ENCODE results near the gene KDM4B. TPM values are rescaled to one million over a fixed set of nuclear protein-coding genes. Genes with fewer than 3 reads are reported as not detected.

The KDM4B gene
- total and polyA plus RNA-seq, 2 of the 8 experiments (the other 6 are each of a cell fraction or from before 2014, with no cell fraction given), result 12.0 to 31.9 TPM

GRCh38 chr19:5041913-5042187 lies 72.9 kb downstream of the KDM4B start:
- H3K79me2 ChIP-seq (ENCODE audit: control insufficient read depth in 1 of 2, insufficient read depth in 2 of 2, low read length in 2 of 2), result peaks cover 0 to 6% of the 10 kb centered on the region in 2 experiments; a peak in 1 of 4 replicates
- H2BK20ac ChIP-seq (ENCODE audit: low read length), result no peak overlapping the region
- no peaks in the 10 kb centered on the region for H3K23me2 ChIP-seq (ENCODE audit: low read depth, low read length)
- no peak overlapping the region for H3K18ac ChIP-seq (ENCODE audit: extremely low read depth, low read length)
- no peak overlapping the region for H2BK15ac ChIP-seq (ENCODE audit: low read length)
- no peak overlapping the region for H3K4me3 ChIP-seq (ENCODE audit: extremely low read depth in 1 of 4, insufficient read depth in 2 of 4, low read depth in 3 of 4, low read length in 4 of 4)
- DNase-seq (ENCODE audit: low read depth in 1 of 2, low spot score in 2 of 2) (no peak), FAIRE-seq (no peak)
- H2AFZ ChIP-seq (ENCODE audit: low read length), result no peak overlapping the region
- no peak overlapping the region for H2BK12ac ChIP-seq (ENCODE audit: low read depth, low read length)
- H3K9ac ChIP-seq (replicated peaks in 1 of 4; ENCODE audit: extremely low read depth in 1 of 4, low read depth in 3 of 4, low read length in 3 of 4), result no peak overlapping the region
- H3K4me2 ChIP-seq (ENCODE audit: insufficient read depth in 1 of 2, low read depth in 2 of 2, low read length in 2 of 2), result no peak overlapping the region
- 95% methylated on average over 11 of the region's 11 CpGs; no CpG with 5 or more reads in 1 of the 2 experiments for WGBS, 2 experiments (ENCODE audit: extremely low coverage in 1 of 2, insufficient coverage in 1 of 2, insufficient read length in 1 of 2, insufficient replicate concordance in 2 of 2, low coverage in 1 of 2, low lambda C conversion rate in 2 of 2, missing lambda C conversion rate in 1 of 2)
- ChIA-PET POLR2A (ENCODE audit: partially characterized antibody) (no interaction called here), CTCF (ENCODE audit: partially characterized antibody) (interaction anchor here (1.1 to 2.0 kb wide), 5 partner anchors 11 to 90 kb away, joined by 3 to 7 read pairs (median 4); no protein-coding TSS in a partner anchor)
- peaks cover 2 to 13% of the 10 kb centered on the region in 2 experiments for H4K20me1 ChIP-seq (replicated peaks in 1 of 2; ENCODE audit: control insufficient read depth in 1 of 2, insufficient read depth in 2 of 2, low read length in 2 of 2)
- no peaks in the 10 kb centered on the region for H3K27me3 ChIP-seq (replicated peaks in 1 of 4; ENCODE audit: control insufficient read depth in 3 of 4, extremely low read depth in 1 of 4, insufficient read depth in 3 of 4, low read length in 3 of 4)
- no peak overlapping the region for H3K4ac ChIP-seq (replicated peaks; ENCODE audit: insufficient read length, low read depth, low read length)
- H4K5ac ChIP-seq (ENCODE audit: insufficient read length, low read depth, low read length), result no peak overlapping the region
- H2AK5ac ChIP-seq (ENCODE audit: low read depth, low read length), result no peak overlapping the region
- no peaks in the 10 kb centered on the region for H3K4me1 ChIP-seq (replicated peaks in 1 of 4; ENCODE audit: control insufficient read depth in 3 of 4, insufficient read depth in 4 of 4, low read length in 3 of 4)
- no peak overlapping the region for H2BK120ac ChIP-seq (replicated peaks; ENCODE audit: low read depth, low read length)
- no peak overlapping the region for H2BK5ac ChIP-seq (ENCODE audit: low read depth, low read length)
- 0 out of 2 replicates have a peak overlapping the region, but pooled peaks have one; percentile 25 for H4K8ac ChIP-seq (ENCODE audit: extremely low read depth, insufficient read depth, low read length)
- peaks cover 3 to 13% (median 9%) of the 10 kb centered on the region in 4 experiments; a peak in 6 of 8 replicates for H3K36me3 ChIP-seq (ENCODE audit: control insufficient read depth in 2 of 4, insufficient read depth in 4 of 4, low read length in 3 of 4)
- no peak overlapping the region for H3K14ac ChIP-seq (ENCODE audit: insufficient read length)
- no peak overlapping the region for H4K91ac ChIP-seq (replicated peaks; ENCODE audit: insufficient read length, low read length)
- H3K56ac ChIP-seq (replicated peaks; ENCODE audit: insufficient read length, low read depth, low read length), result no peak overlapping the region
- 0 out of 2 replicates have a peak, but pooled peaks cover 2% of the 10 kb centered on the region for H3K79me1 ChIP-seq (ENCODE audit: low read depth, low read length)
- no peak overlapping the region for H3K23ac ChIP-seq (ENCODE audit: insufficient read length)
- H3K9me3 ChIP-seq (ENCODE audit: insufficient read depth in 2 of 2, low read depth in 1 of 2, low read length in 1 of 2), result no peaks in the 10 kb centered on the region
- H3K27ac ChIP-seq (ENCODE audit: low read depth, low read length), result no peak overlapping the region
- no peak for TF ChIP-seq BRCA1 (IDR thresholded peaks at IDR 0.05; ENCODE audit: low read depth, low read length)
- no peak for TF ChIP-seq HDAC6 (IDR thresholded peaks at IDR 0.05; ENCODE audit: low read depth, low read length)
- no peak for TF ChIP-seq ATF3 (IDR thresholded peaks at IDR 0.05; ENCODE audit: insufficient read depth, low read depth, low read length)
- no peak for TF ChIP-seq USF2 (IDR thresholded peaks at IDR 0.05; ENCODE audit: low read length)
- TF ChIP-seq GTF2F1 (IDR thresholded peaks at IDR 0.05; ENCODE audit: borderline replicate concordance, low read depth, low read length), result no peak
